ENCODE data around the gene RASGRF1.

DNA sequence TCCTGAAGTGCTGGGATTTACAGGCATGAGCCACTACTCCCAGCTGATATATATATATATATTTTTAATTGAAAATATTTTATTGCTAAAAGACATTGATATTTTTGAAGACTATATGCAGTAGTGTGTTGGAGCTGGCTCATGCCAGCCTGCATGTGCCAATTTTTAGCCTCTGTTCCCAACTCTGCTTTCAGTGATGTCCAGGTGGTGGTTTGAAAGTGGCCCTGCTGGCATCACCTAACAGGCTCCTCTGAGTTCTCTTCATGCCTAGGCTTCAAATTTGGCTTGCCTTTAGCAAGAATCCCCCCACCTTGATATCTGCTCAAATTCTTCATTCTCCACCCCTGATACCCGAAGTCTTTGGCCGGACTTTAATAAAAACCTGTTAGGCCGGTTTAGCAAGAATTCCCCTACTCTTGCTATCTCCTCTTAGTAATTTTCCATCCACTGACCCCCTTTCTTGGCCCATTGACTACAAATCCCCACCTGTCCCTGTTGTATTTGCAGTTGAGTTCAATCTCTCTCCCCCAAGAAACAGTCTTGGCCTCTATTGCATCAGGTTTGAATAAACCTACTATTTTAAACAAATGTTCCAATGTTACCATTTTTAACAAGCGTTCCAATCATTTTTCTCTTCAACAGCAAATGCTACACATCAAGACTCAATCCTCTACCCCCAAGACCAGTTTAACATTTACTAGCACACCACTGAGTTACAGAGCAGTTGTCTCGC is 121.9 kb downstream of the RASGRF1 start:
- TF ChIP-seq, protein P1, sequence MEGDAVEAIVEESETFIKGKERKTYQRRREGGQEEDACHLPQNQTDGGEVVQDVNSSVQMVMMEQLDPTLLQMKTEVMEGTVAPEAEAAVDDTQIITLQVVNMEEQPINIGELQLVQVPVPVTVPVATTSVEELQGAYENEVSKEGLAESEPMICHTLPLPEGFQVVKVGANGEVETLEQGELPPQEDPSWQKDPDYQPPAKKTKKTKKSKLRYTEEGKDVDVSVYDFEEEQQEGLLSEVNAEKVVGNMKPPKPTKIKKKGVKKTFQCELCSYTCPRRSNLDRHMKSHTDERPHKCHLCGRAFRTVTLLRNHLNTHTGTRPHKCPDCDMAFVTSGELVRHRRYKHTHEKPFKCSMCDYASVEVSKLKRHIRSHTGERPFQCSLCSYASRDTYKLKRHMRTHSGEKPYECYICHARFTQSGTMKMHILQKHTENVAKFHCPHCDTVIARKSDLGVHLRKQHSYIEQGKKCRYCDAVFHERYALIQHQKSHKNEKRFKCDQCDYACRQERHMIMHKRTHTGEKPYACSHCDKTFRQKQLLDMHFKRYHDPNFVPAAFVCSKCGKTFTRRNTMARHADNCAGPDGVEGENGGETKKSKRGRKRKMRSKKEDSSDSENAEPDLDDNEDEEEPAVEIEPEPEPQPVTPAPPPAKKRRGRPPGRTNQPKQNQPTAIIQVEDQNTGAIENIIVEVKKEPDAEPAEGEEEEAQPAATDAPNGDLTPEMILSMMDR (IDR thresholded peaks at IDR 0.05; ENCODE audit: low read length) = no peak
- TF ChIP-seq EZH2 (optimal IDR thresholded peaks at IDR 0.05; ENCODE audit: low read depth, low read length) (no peak), EZH2phosphoT487 (IDR thresholded peaks at IDR 0.05; ENCODE audit: low read length) (no peak)

Measured in MM.1S (cell line).